MM.1S (cell line): ENCODE results near the gene STX8.
"Not testable (repeated sequence)": the region's sequence is repeated elsewhere in the genome, so short reads cannot be mapped to it uniquely, and the experiment has no call there.

Experiments
- DNase-seq: peaks from one replicate; pipeline ENCODE4 v3.0.0-alpha.2; 2015
- H2AFZ ChIP-seq: fragments of 300-600 bp; sonication (generic); 2 replicates; pipeline ENCODE4 v1.6.0; 2016; ENCODE audit warnings: antibody characterized with exemption, low read length
- H3F3A ChIP-seq: fragments of 300-600 bp; sonication (generic); 2 replicates; pipeline ENCODE4 v1.6.1; 2016; ENCODE audit warnings: mild to moderate bottlenecking, antibody characterized with exemption, low read length, moderate library complexity, mixed read lengths; ENCODE audit not compliant: insufficient read depth
- H3K27ac ChIP-seq: fragments of 300-600 bp; sonication (generic); 2 replicates; pipeline ENCODE4 v1.5.1; 2016; ENCODE audit warnings: mild to moderate bottlenecking, low read length
- H3K27me3 ChIP-seq: fragments of 300-600 bp; sonication (generic); replicated peaks from 2 replicates; pipeline ENCODE4 v1.6.0; 2016; ENCODE audit warnings: low read length; ENCODE audit not compliant: insufficient read depth
- H3K36me3 ChIP-seq: fragments of 300-600 bp; sonication (generic); replicated peaks from 2 replicates; pipeline ENCODE4 v1.6.1; 2016; ENCODE audit warnings: mild to moderate bottlenecking, low read length, mixed read lengths; ENCODE audit not compliant: insufficient read depth
- H3K4me1 ChIP-seq: fragments of 300-600 bp; sonication (generic); 2 replicates; pipeline ENCODE4 v1.6.1; 2016; ENCODE audit warnings: low read length, mixed read lengths
- H3K4me2 ChIP-seq: fragments of 300-600 bp; sonication (generic); 2 replicates; pipeline ENCODE4 v1.6.0; 2016; ENCODE audit warnings: low read depth, low read length
- H3K4me3 ChIP-seq: fragments of 300-600 bp; sonication (generic); 2 replicates; pipeline ENCODE4 v1.5.1; 2016; ENCODE audit warnings: low read length, mixed read lengths
- H3K79me2 ChIP-seq: fragments of 300-600 bp; sonication (generic); 2 replicates; pipeline ENCODE4 v1.6.1; 2016; ENCODE audit warnings: mixed run types, low read length, mixed read lengths
- H3K9ac ChIP-seq: fragments of 300-600 bp; sonication (generic); 2 replicates; pipeline ENCODE4 v1.6.1; 2016; ENCODE audit warnings: low read length, mixed read lengths
- H3K9me2 ChIP-seq: fragments of 300-600 bp; sonication (generic); replicated peaks from 2 replicates; pipeline ENCODE4 v1.6.1; 2016; ENCODE audit warnings: mild to moderate bottlenecking, low read length, mixed read lengths; ENCODE audit not compliant: insufficient read depth
- H3K9me3 ChIP-seq: fragments of 300-600 bp; sonication (generic); replicated peaks from 2 replicates; pipeline ENCODE4 v1.6.1; 2016; ENCODE audit warnings: mild to moderate bottlenecking, low read length, mixed read lengths; ENCODE audit not compliant: insufficient read depth
- H4K20me1 ChIP-seq: fragments of 300-600 bp; sonication (generic); 2 replicates; pipeline ENCODE4 v1.6.1; 2016; ENCODE audit warnings: mild to moderate bottlenecking, low read length, moderate library complexity, mixed read lengths; ENCODE audit not compliant: insufficient read depth
- CTCF ChIP-seq: fragments of 300-600 bp; sonication (generic); IDR thresholded peaks from 2 replicates; pipeline ENCODE4 v1.5.1; 2016; ENCODE audit warnings: antibody characterized with exemption, low read length, mixed read lengths
- EZH2 ChIP-seq: fragments of 300-600 bp; sonication (generic); optimal IDR thresholded peaks from 2 replicates; pipeline ENCODE3; 2017; ENCODE audit warnings: low read depth, mild to moderate bottlenecking, antibody characterized with exemption, low read length, mixed read lengths
- EZH2phosphoT487 ChIP-seq: fragments of 300-600 bp; sonication (generic); IDR thresholded peaks from 2 replicates; pipeline ENCODE4 v1.6.1; 2018; ENCODE audit warnings: antibody characterized with exemption, low read length

Gene STX8

GRCh38 chr17:9598661-9599060 is 23.0 kb upstream of the STX8 start:
- Histone ChIP-seq H3K9ac (no peak overlapping the region), H3K36me3 (no peaks in the 10 kb centered on the region), H3F3A (no peaks in the 10 kb centered on the region), H3K9me3 (no peaks in the 10 kb centered on the region), H3K79me2 (no peaks in the 10 kb centered on the region), H4K20me1 (no peaks in the 10 kb centered on the region), H3K4me3 (no peak overlapping the region), H3K4me2 (no peak overlapping the region), H3K4me1 (no peaks in the 10 kb centered on the region), H3K27ac (no peak overlapping the region), H3K27me3 (no peaks in the 10 kb centered on the region), H2AFZ (no peak overlapping the region), H3K9me2 (no peaks in the 10 kb centered on the region)
- DNase-seq: no peak
- no peak for TF ChIP-seq EZH2

GRCh38 chr17:9597638-9598037 is 22.0 kb upstream of the STX8 start:
- H3K27me3 ChIP-seq, H4K20me1 ChIP-seq, H3K9me2 ChIP-seq, H3K27ac ChIP-seq, H3K9me3 ChIP-seq, DNase-seq, H2AFZ ChIP-seq, H3K79me2 ChIP-seq, H3K9ac ChIP-seq, H3K4me2 ChIP-seq, H3K36me3 ChIP-seq, H3K4me3 ChIP-seq, H3K4me1 ChIP-seq, H3F3A ChIP-seq: not testable (repeated sequence)

GRCh38 chr17:9594065-9594464 is 18.4 kb upstream of the STX8 start:
- Histone ChIP-seq H3K4me3 (no peak overlapping the region), H3K9ac (no peak overlapping the region), H3K27me3 (no peaks in the 10 kb centered on the region), H3K4me2 (no peak overlapping the region), H2AFZ (no peak overlapping the region), H3K9me3 (no peaks in the 10 kb centered on the region), H3K79me2 (no peaks in the 10 kb centered on the region), H4K20me1 (no peaks in the 10 kb centered on the region), H3K9me2 (no peaks in the 10 kb centered on the region), H3F3A (no peaks in the 10 kb centered on the region), H3K4me1 (no peaks in the 10 kb centered on the region), H3K27ac (no peak overlapping the region), H3K36me3 (no peaks in the 10 kb centered on the region)
- no peak for TF ChIP-seq EZH2phosphoT487
- no peak for TF ChIP-seq EZH2
- TF ChIP-seq CTCF: no peak
- no peak for DNase-seq

GRCh38 chr17:9587969-9588656 is 12.5 kb upstream of the STX8 start:
- Histone ChIP-seq H3K27ac (no peak overlapping the region), H3K36me3 (no peaks in the 10 kb centered on the region), H3F3A (no peaks in the 10 kb centered on the region), H3K27me3 (no peaks in the 10 kb centered on the region), H3K79me2 (no peaks in the 10 kb centered on the region), H3K9ac (no peak overlapping the region), H4K20me1 (no peaks in the 10 kb centered on the region), H2AFZ (no peak overlapping the region), H3K9me3 (no peaks in the 10 kb centered on the region), H3K4me3 (no peak overlapping the region), H3K9me2 (no peaks in the 10 kb centered on the region), H3K4me1 (no peaks in the 10 kb centered on the region), H3K4me2 (no peak overlapping the region)
- TF ChIP-seq CTCF (no peak), EZH2phosphoT487 (no peak), EZH2 (no peak)
- DNase-seq: no peak
